HepG2 (cell line): Measurements from ENCODE around the gene MDP1. TPM values are rescaled to one million over a fixed set of nuclear protein-coding genes. Genes with fewer than 3 reads are reported as not detected.

Experiments used
- ATF1 ChIP-seq: IDR thresholded peaks from 2 replicates; pipeline ENCODE4 v1.6.1; 2016; ENCODE audit warnings: mild to moderate bottlenecking, control low read depth
- HES4 ChIP-seq: sonication (generic); formaldehyde crosslinking; IDR thresholded peaks from 2 replicates; pipeline ENCODE4 v1.9.0; 2021; ENCODE audit warnings: mild to moderate bottlenecking, missing genetic modification reagents, borderline replicate concordance
- KDM1A ChIP-seq: IDR thresholded peaks from 2 replicates; pipeline ENCODE4 v1.6.1; 2016; ENCODE audit warnings: missing compliant biosample characterization
- KLF12 ChIP-seq: sonication (generic); formaldehyde crosslinking; IDR thresholded peaks from 2 replicates; pipeline ENCODE4 v1.4.0; 2020; ENCODE audit warnings: missing genetic modification reagents, borderline replicate concordance
- MIER2 ChIP-seq: IDR thresholded peaks from 2 replicates; pipeline ENCODE4 v1.6.1; 2016; ENCODE audit warnings: missing biosample characterization, missing genetic modification reagents
- MTA1 ChIP-seq: sonication (generic); formaldehyde crosslinking; IDR thresholded peaks from 2 replicates; pipeline ENCODE4 v1.4.0; 2020; ENCODE audit warnings: missing genetic modification reagents, mild to moderate bottlenecking, borderline replicate concordance
- NBN ChIP-seq: fragments of 450-650 bp; conservative IDR thresholded peaks from 2 replicates; pipeline ENCODE4 v1.6.1; 2017
- PCBP2 ChIP-seq: fragments of 200-400 bp; formaldehyde crosslinking; optimal IDR thresholded peaks from 2 replicates; pipeline ENCODE3; 2018; ENCODE audit warnings: low read length, low read depth; ENCODE audit not compliant: poor library complexity, severe bottlenecking
- RXRB ChIP-seq: IDR thresholded peaks from 2 replicates; pipeline ENCODE4 v1.6.1; 2016; ENCODE audit warnings: borderline replicate concordance, missing genetic modification reagents, missing compliant biosample characterization
- SCMH1 ChIP-seq: sonication (generic); formaldehyde crosslinking; IDR thresholded peaks from 2 replicates; pipeline ENCODE4 v1.9.0; 2021; ENCODE audit warnings: missing genetic modification reagents, mild to moderate bottlenecking, borderline replicate concordance
- SIX4 ChIP-seq: sonication (generic); formaldehyde crosslinking; IDR thresholded peaks from 2 replicates; pipeline ENCODE4 v1.4.0; 2020; ENCODE audit warnings: missing genetic modification reagents
- ZBTB33 ChIP-seq: sonication (generic); formaldehyde crosslinking; IDR thresholded peaks from 2 replicates; pipeline ENCODE4 v1.4.0; 2020; ENCODE audit warnings: missing genetic modification reagents
- ZFP1 ChIP-seq: IDR thresholded peaks from 2 replicates; pipeline ENCODE4 v1.6.1; 2016
- ZNF629 ChIP-seq: sonication (generic); formaldehyde crosslinking; conservative IDR thresholded peaks from 2 replicates; pipeline ENCODE4 v1.5.0; 2020; ENCODE audit warnings: missing genetic modification reagents
- ZNF678 ChIP-seq: sonication (generic); formaldehyde crosslinking; IDR thresholded peaks from 2 replicates; pipeline ENCODE4 v1.4.0; 2020; ENCODE audit warnings: mild to moderate bottlenecking, missing genetic modification reagents
- ZNF746 ChIP-seq: sonication (generic); formaldehyde crosslinking; IDR thresholded peaks from 2 replicates; pipeline ENCODE4 v1.8.0; 2022; ENCODE audit warnings: mild to moderate bottlenecking, missing genetic modification reagents
- polyA plus RNA-seq, 8 experiments: library from polyadenylated mRNA; depleted of rRNA in 3 of 8; stranded (reverse) in 7 of 8; unstranded in 1 of 8; fragments of >200 nt; fragmentation: Illumina TruSeq in 4 of 8; extraction: Trizol in 4 of 8; gene quantifications; 2 replicates each; pipeline versions ENCODE4 v1.2.1 to v1.2.3, GENCODE V29; 2011 to 2016; ENCODE audit warnings: low read depth in 4 of 8, missing spikeins in 1 of 8, mixed read lengths in 1 of 8; ENCODE audit not compliant: insufficient read depth in 1 of 8
- total RNA-seq, 5 experiments: library from RNA; depleted of rRNA; stranded (reverse); fragments of >200 nt; fragmentation: Illumina TruSeq; extraction: Trizol; gene quantifications; 2 replicates each; pipeline ENCODE4 v1.2.3, GENCODE V29; 2016; ENCODE audit warnings: low read depth in 1 of 5
- TF ChIP-seq, protein P1 (sequence below): sonication (generic); formaldehyde crosslinking; IDR thresholded peaks from 2 replicates; pipeline ENCODE4 v1.4.0; 2020; ENCODE audit warnings: missing genetic modification reagents, borderline replicate concordance
- TF ChIP-seq, protein P2 (sequence below), 2 experiments: IDR thresholded peaks; 2 replicates each; pipeline ENCODE4 v1.6.1; 2011 to 2012; ENCODE audit warnings: low read length in 2 of 2, borderline replicate concordance in 1 of 2, low read depth in 1 of 2, mild to moderate bottlenecking in 1 of 2, moderate library complexity in 1 of 2
- TF ChIP-seq, protein P3 (sequence below): IDR thresholded peaks from 2 replicates; pipeline ENCODE4 v1.6.1; 2016; ENCODE audit warnings: missing biosample characterization, missing genetic modification reagents, low read depth

MDP1 gene
- total and polyA plus RNA-seq, 2 of the 13 experiments (the other 11 are each of a cell fraction or from before 2014, with no cell fraction given) = 44.1 to 48.7 TPM

DNA sequence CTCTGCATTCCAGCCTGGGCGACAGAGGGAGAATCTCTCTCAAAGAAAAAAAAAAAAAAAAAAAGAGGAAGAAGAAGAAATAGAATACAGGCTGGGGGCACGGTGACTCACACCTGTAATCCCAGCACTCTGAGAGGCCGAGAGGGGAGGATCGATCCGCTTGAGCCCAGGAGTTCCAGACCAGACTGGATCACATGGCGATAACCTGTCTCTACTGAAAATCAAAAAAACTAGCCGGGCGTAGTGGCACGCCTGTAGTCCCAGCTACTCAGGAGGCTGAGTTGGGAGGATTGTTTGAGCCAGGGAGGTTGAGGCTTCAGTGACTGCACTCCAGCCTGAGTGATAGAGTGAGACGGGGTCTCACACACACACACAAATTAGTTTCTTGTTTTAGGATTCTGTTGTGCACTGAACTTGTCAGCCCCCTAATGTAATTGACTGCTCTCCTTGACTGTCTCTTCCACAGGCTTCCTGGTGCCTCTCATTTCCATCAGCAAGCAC is 27.5 kb upstream of the MDP1 start (continued):
- TF ChIP-seq, protein P1, sequence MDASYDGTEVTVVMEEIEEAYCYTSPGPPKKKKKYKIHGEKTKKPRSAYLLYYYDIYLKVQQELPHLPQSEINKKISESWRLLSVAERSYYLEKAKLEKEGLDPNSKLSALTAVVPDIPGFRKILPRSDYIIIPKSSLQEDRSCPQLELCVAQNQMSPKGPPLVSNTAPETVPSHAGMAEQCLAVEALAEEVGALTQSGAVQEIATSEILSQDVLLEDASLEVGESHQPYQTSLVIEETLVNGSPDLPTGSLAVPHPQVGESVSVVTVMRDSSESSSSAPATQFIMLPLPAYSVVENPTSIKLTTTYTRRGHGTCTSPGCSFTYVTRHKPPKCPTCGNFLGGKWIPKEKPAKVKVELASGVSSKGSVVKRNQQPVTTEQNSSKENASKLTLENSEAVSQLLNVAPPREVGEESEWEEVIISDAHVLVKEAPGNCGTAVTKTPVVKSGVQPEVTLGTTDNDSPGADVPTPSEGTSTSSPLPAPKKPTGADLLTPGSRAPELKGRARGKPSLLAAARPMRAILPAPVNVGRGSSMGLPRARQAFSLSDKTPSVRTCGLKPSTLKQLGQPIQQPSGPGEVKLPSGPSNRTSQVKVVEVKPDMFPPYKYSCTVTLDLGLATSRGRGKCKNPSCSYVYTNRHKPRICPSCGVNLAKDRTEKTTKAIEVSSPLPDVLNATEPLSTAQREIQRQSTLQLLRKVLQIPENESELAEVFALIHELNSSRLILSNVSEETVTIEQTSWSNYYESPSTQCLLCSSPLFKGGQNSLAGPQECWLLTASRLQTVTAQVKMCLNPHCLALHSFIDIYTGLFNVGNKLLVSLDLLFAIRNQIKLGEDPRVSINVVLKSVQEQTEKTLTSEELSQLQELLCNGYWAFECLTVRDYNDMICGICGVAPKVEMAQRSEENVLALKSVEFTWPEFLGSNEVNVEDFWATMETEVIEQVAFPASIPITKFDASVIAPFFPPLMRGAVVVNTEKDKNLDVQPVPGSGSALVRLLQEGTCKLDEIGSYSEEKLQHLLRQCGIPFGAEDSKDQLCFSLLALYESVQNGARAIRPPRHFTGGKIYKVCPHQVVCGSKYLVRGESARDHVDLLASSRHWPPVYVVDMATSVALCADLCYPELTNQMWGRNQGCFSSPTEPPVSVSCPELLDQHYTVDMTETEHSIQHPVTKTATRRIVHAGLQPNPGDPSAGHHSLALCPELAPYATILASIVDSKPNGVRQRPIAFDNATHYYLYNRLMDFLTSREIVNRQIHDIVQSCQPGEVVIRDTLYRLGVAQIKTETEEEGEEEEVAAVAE (CRISPR knock-in tag) = no peak
- TF ChIP-seq KDM1A (CRISPR knock-in tag) (0 out of 2 replicates have a peak, but pooled peaks have one; percentile 7), PCBP2 (no peak), KLF12 (no peak), HES4 (CRISPR knock-in tag) (no peak), ZFP1 (CRISPR knock-in tag) (no peak), RXRB (no peak), ATF1 (CRISPR knock-in tag) (no peak), SCMH1 (CRISPR knock-in tag) (no peak), ZNF746 (no peak), ZBTB33 (0 out of 2 replicates have a peak, but pooled peaks have one; percentile 35), ZNF629 (no peak), MTA1 (CRISPR knock-in tag) (no peak), SIX4 (CRISPR knock-in tag) (no peak), ZNF678 (no peak), NBN (no peak), MIER2 (CRISPR knock-in tag) (no peak; the same call in 1 of the 2 replicates)
- TF ChIP-seq, protein P2, sequence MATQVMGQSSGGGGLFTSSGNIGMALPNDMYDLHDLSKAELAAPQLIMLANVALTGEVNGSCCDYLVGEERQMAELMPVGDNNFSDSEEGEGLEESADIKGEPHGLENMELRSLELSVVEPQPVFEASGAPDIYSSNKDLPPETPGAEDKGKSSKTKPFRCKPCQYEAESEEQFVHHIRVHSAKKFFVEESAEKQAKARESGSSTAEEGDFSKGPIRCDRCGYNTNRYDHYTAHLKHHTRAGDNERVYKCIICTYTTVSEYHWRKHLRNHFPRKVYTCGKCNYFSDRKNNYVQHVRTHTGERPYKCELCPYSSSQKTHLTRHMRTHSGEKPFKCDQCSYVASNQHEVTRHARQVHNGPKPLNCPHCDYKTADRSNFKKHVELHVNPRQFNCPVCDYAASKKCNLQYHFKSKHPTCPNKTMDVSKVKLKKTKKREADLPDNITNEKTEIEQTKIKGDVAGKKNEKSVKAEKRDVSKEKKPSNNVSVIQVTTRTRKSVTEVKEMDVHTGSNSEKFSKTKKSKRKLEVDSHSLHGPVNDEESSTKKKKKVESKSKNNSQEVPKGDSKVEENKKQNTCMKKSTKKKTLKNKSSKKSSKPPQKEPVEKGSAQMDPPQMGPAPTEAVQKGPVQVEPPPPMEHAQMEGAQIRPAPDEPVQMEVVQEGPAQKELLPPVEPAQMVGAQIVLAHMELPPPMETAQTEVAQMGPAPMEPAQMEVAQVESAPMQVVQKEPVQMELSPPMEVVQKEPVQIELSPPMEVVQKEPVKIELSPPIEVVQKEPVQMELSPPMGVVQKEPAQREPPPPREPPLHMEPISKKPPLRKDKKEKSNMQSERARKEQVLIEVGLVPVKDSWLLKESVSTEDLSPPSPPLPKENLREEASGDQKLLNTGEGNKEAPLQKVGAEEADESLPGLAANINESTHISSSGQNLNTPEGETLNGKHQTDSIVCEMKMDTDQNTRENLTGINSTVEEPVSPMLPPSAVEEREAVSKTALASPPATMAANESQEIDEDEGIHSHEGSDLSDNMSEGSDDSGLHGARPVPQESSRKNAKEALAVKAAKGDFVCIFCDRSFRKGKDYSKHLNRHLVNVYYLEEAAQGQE (IDR thresholded peaks at IDR 0.05; ENCODE audit: borderline replicate concordance in 1 of 2, low read depth in 1 of 2, low read length in 2 of 2) = no peak
- TF ChIP-seq, protein P3, sequence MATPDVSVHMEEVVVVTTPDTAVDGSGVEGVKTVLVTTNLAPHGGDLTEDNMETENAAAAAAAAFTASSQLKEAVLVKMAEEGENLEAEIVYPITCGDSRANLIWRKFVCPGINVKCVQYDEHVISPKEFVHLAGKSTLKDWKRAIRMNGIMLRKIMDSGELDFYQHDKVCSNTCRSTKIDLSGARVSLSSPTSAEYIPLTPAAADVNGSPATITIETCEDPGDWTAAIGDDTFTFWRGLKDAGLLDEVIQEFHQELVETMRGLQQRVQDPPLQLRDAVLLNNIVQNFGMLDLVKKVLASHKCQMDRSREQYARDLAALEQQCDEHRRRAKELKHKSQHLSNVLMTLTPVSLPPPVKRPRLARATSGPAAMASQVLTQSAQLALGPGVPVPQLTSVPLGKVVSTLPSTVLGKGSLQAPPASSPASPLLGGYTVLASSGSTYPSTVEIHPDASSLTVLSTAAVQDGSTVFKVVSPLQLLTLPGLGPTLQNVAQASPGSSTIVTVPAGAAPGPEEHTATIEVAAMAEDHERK (CRISPR knock-in tag) = no peak
